Fibroblast of lung (primary cell): ENCODE measurements around the gene NET1. TPM values are rescaled to one million over a fixed set of nuclear protein-coding genes. Genes with fewer than 3 reads are reported as not detected.

Experiments
- DNase-seq, 2 donors: peaks; one replicate each; pipeline versions ENCODE4 v3.0.0 to v3.0.0-alpha.2; 2010; ENCODE audit warnings: low read depth in 2 of 2
- H2AFZ ChIP-seq: 2 replicates; pipeline ENCODE4 v1.5.1; 2012; ENCODE audit warnings: low read length, control low read depth, inconsistent platforms
- H3K27ac ChIP-seq: 2 replicates; pipeline ENCODE4 v1.5.1; 2011; ENCODE audit warnings: low read length, control low read depth; ENCODE audit not compliant: insufficient read depth
- H3K27me3 ChIP-seq: 2 replicates; pipeline ENCODE4 v1.5.1; 2011; ENCODE audit warnings: mild to moderate bottlenecking, low read length; ENCODE audit not compliant: control insufficient read depth, insufficient read depth
- H3K36me3 ChIP-seq: 2 replicates; pipeline ENCODE4 v1.5.1; 2011; ENCODE audit warnings: low read length; ENCODE audit not compliant: control insufficient read depth, insufficient read depth
- H3K4me1 ChIP-seq: 2 replicates; pipeline ENCODE4 v1.5.1; 2011; ENCODE audit warnings: low read length; ENCODE audit not compliant: control insufficient read depth, insufficient read depth; ENCODE audit errors: extremely low read depth
- H3K4me2 ChIP-seq: 2 replicates; pipeline ENCODE4 v1.5.1; 2011; ENCODE audit warnings: low read length, control low read depth; ENCODE audit not compliant: insufficient read depth; ENCODE audit errors: extremely low read depth
- H3K4me3 ChIP-seq, 4 experiments: fragments of 200-600 bp in 1 of 4; sonication (generic) in 1 of 4; replicated peaks in 1 of 4; 2 replicates each; pipeline ENCODE4 v1.5.1; 2011 to 2016; ENCODE audit warnings: low read length in 4 of 4, low read depth in 3 of 4, mild to moderate bottlenecking in 3 of 4, control low read depth in 2 of 4, inconsistent platforms in 1 of 4, mixed read lengths in 1 of 4; ENCODE audit not compliant: insufficient read depth in 1 of 4; ENCODE audit errors: control extremely low read depth in 1 of 4
- H3K79me2 ChIP-seq: 2 replicates; pipeline ENCODE4 v1.5.1; 2012; ENCODE audit warnings: mild to moderate bottlenecking, low read length, inconsistent platforms; ENCODE audit not compliant: control insufficient read depth, insufficient read depth
- H3K9ac ChIP-seq: 2 replicates; pipeline ENCODE4 v1.5.1; 2011; ENCODE audit warnings: mild to moderate bottlenecking, low read length, control low read depth; ENCODE audit not compliant: insufficient read depth
- H3K9me3 ChIP-seq: 2 replicates; pipeline ENCODE4 v1.5.1; 2012; ENCODE audit warnings: low read depth, low read length; ENCODE audit not compliant: control insufficient read depth, insufficient read depth
- H4K20me1 ChIP-seq: 2 replicates; pipeline ENCODE4 v1.5.1; 2011; ENCODE audit warnings: low read length; ENCODE audit not compliant: control insufficient read depth, insufficient read depth; ENCODE audit errors: extremely low read depth
- EZH2 ChIP-seq: IDR thresholded peaks from 2 replicates; pipeline ENCODE4 v1.5.1; 2012; ENCODE audit warnings: low read length, control low read depth, mild to moderate bottlenecking; ENCODE audit errors: missing control alignments
- polyA plus RNA-seq, 2 donors: library from polyadenylated mRNA; depleted of rRNA in 1 of 2; stranded (reverse) in 1 of 2; unstranded in 1 of 2; fragments of >200 nt; gene quantifications; 2 replicates each; pipeline ENCODE4 v1.2.1, GENCODE V29; 2011 to 2012; ENCODE audit warnings: missing spikeins in 1 of 2
- total RNA-seq: library from RNA; depleted of rRNA; stranded (reverse); fragments of >200 nt; gene quantifications from 2 replicates; pipeline ENCODE4 v1.2.1, GENCODE V29; 2014
- TF ChIP-seq, protein P1 (sequence below), 2 donors: IDR thresholded peaks in 1 of 2; conservative IDR thresholded peaks in 1 of 2; 1 replicate in 1 of 2; 2 replicates in 1 of 2; pipeline ENCODE4 v1.5.1; 2011 to 2012; ENCODE audit warnings: low read length in 2 of 2, control low read depth in 1 of 2, inconsistent platforms in 1 of 2, low read depth in 1 of 2, mild to moderate bottlenecking in 1 of 2

The NET1 gene
- total and polyA plus RNA-seq, 2 donors (not counting 1 experiment from before 2014, with no cell fraction given): 7.2 to 45.4 TPM

DNA sequence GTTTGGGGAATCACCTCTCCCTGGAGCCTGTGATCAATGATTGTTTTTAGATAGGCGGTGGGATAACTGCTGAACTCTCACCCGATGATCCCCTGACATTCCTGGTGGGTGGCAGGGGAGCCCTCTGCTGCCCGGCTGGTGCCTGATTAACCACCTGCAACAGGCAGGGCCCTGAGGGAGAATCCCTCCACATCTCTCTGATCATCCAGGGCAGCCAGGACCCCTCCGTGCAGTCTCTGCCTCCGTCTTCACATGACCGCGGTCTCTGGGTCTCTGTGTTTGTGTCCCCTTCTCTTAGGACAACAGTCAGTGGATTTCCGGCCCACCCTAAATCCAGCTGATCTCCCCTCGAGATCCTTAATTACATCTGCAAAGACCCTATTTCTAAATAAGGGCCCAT is 69.7 kb downstream of the NET1 start:
- Histone ChIP-seq H3K36me3 (no peaks in the 10 kb centered on the region), H3K9ac (no peak overlapping the region), H3K9me3 (no peaks in the 10 kb centered on the region), H3K27ac (no peak overlapping the region), H4K20me1 (no peaks in the 10 kb centered on the region), H3K79me2 (no peaks in the 10 kb centered on the region), H3K27me3 (peaks cover 16% of the 10 kb centered on the region), H2AFZ (no peak overlapping the region), H3K4me3 (no peak overlapping the region), H3K4me2 (no peak overlapping the region), H3K4me1 (no peaks in the 10 kb centered on the region)
- TF ChIP-seq, protein P1, sequence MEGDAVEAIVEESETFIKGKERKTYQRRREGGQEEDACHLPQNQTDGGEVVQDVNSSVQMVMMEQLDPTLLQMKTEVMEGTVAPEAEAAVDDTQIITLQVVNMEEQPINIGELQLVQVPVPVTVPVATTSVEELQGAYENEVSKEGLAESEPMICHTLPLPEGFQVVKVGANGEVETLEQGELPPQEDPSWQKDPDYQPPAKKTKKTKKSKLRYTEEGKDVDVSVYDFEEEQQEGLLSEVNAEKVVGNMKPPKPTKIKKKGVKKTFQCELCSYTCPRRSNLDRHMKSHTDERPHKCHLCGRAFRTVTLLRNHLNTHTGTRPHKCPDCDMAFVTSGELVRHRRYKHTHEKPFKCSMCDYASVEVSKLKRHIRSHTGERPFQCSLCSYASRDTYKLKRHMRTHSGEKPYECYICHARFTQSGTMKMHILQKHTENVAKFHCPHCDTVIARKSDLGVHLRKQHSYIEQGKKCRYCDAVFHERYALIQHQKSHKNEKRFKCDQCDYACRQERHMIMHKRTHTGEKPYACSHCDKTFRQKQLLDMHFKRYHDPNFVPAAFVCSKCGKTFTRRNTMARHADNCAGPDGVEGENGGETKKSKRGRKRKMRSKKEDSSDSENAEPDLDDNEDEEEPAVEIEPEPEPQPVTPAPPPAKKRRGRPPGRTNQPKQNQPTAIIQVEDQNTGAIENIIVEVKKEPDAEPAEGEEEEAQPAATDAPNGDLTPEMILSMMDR (conservative IDR thresholded peaks at IDR 0.05 in 1 of 2, IDR thresholded peaks at IDR 0.05 in 1 of 2; ENCODE audit: low read depth in 1 of 2, low read length in 2 of 2): no peak
- no peak for TF ChIP-seq EZH2
- no peak for DNase-seq

DNA sequence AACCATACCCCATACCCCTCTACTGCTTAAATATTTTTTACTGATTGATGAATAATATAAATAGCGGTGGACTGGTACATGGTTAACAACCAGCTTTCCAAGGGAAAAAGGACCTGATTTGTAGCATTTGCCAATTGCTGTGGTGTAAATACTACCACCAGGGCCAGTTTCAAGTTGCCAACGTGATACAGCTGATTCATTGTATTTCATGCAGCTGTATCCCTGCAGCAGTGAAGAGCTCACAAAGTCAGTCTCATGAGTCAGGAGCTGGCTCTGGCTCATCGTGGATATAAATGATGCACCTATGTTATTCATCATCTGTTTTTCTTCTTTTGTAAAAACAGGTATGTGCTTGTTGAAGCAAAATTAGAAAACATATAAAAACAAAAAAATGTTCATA is 71.8 kb downstream of the NET1 start:
- peak; percentile 12 to 40 for DNase-seq
- no peak overlapping the region for H3K27ac ChIP-seq
- H3K4me3 ChIP-seq: no peak overlapping the region
- H3K4me2 ChIP-seq: no peak overlapping the region
- no peaks in the 10 kb centered on the region for H3K79me2 ChIP-seq
- H3K36me3 ChIP-seq: no peaks in the 10 kb centered on the region
- no peaks in the 10 kb centered on the region for H3K4me1 ChIP-seq
- no peaks in the 10 kb centered on the region for H3K9me3 ChIP-seq
- H3K9ac ChIP-seq: no peak overlapping the region
- peaks cover 16% of the 10 kb centered on the region for H3K27me3 ChIP-seq
- no peaks in the 10 kb centered on the region for H4K20me1 ChIP-seq
- TF ChIP-seq, protein P1 (conservative IDR thresholded peaks at IDR 0.05 in 1 of 2, IDR thresholded peaks at IDR 0.05 in 1 of 2; ENCODE audit: low read depth in 1 of 2, low read length in 2 of 2): no peak
- no peak for TF ChIP-seq EZH2
- H2AFZ ChIP-seq: no peak overlapping the region

DNA sequence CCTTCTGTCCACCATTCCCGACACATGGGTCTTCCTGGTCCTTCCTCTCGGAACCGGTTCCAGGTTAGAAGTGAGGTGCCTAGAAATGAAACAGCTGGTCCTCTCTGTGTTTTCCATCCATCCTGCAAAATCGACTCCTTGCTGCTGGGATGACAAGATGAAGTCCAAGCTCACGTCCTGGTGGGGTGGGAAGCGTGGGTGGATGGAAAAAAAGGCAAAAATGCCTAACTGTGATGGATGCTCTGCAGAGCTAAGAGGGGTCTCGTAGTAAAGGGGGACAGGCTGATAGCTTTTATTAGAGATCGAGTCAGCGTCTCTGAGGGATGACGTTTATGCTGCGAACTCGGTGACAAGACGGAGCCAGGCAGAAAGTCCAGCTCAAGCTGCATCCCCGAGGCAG is 72.9 kb downstream of the NET1 start:
- H3K36me3 ChIP-seq: no peaks in the 10 kb centered on the region
- no peak overlapping the region for H3K4me3 ChIP-seq
- DNase-seq: no peak
- H3K27ac ChIP-seq: no peak overlapping the region
- no peak overlapping the region for H3K4me2 ChIP-seq
- no peak for TF ChIP-seq EZH2
- TF ChIP-seq, protein P1 (conservative IDR thresholded peaks at IDR 0.05 in 1 of 2, IDR thresholded peaks at IDR 0.05 in 1 of 2; ENCODE audit: low read depth in 1 of 2, low read length in 2 of 2): no peak
- no peak overlapping the region for H3K9ac ChIP-seq
- H3K27me3 ChIP-seq: peaks cover 16% of the 10 kb centered on the region
- no peaks in the 10 kb centered on the region for H3K79me2 ChIP-seq
- H4K20me1 ChIP-seq: no peaks in the 10 kb centered on the region
- H3K4me1 ChIP-seq: no peaks in the 10 kb centered on the region
- no peak overlapping the region for H2AFZ ChIP-seq
- H3K9me3 ChIP-seq: no peaks in the 10 kb centered on the region
